Stimulated activated naive CD4-positive, alpha-beta T cell (primary cell): ENCODE measurements around the gene LRRC8D.

Experiments used
- DNase-seq, 6 experiments: peaks; one replicate each; lab custom pipeline; 2025; lab: John Stamatoyannopoulos, UW

Gene LRRC8D

DNA sequence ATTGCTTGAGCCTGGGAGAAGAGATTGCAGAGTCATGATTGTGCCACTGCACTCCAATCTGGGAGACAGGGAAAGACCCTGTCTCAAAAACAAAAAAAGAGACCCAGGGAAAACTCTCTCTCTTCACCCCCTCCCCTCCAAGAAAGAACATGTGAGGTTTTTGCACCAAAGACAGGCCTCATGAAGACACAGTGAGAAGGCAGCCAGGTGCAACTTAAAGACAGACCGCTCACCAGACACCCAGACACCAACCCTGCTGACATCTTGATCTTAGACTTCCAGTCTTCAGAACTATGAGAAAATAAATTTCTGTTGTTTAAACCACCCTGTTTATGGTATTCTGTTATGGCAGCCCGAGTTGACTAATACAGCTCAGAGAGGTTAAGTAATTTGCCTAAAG is 13.3 kb upstream of the LRRC8D start:
- DNase-seq = no peak

DNA sequence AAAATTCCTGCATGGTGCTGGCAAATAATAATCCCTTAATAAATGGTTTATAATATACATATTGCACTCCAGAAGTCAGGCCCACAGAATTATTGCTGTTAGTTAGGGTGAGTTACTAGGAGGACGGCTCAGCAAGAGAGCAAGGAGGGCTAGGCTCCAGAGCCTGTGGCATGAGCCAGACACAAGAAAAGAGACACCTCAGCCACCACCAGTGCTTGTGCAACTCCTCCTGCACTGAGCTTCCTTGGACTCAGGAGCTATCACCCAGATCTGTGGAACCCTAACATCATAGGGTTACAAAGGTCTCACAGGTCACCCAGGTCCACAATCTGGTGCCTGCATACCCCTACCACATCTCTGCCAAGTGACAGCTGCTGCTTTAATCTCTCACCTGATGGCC is 12.8 kb upstream of the LRRC8D start:
- DNase-seq = no peak

DNA sequence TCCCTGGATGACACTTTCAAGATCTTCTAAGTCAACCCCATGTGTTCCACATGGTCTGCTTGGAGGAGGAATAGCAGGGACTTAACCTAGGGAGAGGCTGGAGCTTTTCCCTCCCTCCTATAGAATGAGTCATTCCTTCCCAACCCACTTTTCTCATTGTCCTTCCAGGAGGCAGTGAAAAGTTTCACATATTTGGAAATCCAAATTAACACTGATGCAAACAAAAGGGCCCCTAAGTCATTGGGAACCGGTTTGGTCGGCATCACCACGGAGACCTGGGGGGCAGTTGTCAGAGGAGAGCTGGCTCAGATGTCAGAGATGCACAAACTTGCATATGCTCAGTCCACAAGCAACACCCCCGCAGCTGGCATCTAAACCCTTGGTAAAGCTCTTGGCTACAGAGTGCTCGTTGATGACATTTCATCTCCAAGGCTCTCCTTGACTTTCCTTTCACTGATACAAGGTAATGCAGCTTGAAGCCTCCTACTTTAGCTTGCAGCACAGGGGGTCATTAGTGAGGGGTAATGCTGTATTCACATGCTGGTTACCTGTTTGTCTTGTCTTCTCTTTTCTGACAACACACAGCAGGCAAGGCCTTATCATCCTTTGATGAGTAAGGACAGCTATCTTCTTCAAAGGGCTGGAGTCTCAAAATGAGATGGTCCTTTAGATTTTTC is 12.3 kb upstream of the LRRC8D start:
- no peak for DNase-seq

DNA sequence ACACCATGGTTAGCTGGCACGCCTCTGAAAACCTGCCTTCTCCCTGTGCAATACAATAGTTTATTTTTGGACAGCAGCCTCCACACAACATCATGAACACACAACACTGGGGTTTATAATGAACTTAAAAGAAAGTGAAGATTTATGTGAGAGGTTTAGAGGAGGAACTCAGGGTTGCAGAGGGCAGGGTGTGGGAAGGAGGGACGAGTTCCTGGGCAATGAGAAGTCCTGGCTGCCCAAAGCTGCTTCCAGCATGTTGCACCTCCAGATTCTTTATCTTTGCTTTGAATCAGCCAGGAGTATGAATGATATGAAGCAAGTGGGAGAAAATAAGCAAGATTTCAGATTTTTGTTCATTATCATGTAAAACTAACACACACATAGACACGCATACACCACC is 11.3 kb upstream of the LRRC8D start:
- DNase-seq = no peak

DNA sequence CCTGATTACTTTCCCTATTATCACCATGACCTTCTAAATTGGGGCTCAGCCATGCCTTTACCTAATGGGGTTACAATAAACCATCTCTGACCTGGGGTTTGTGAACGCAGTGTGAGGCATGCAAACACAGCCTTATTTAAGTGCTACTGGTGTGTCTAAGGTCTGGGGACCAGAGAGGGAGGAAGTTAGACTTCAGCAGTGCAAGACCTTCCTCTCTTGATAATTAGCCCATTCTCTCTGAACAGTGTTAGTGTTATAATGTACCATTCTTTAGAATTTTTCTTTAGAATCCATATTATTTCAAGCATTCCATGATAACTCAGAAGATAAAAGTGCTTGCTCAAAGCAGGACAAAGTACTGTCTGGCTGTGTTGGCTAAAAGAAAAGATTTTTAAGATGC is 10.5 kb upstream of the LRRC8D start:
- no peak for DNase-seq

DNA sequence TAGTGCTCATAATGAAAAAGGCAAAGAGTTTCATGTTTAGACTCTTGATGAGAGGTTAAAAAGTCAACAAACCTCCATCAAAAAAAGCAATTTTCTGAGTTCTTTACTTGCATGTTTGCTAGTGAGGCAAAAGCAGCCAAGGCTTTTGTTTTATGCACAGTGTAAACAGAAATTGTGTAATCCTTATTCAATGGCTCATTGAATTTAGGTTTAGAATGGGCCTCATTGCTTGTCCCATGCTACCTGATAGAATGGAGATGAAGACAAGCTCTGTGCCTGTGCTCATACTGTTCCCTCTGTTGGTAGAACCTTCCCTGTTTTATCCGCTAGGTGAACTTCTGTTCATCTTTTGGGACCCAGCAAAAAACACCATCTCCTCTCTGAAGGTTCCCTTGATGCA is 10.0 kb upstream of the LRRC8D start:
- DNase-seq = no peak

DNA sequence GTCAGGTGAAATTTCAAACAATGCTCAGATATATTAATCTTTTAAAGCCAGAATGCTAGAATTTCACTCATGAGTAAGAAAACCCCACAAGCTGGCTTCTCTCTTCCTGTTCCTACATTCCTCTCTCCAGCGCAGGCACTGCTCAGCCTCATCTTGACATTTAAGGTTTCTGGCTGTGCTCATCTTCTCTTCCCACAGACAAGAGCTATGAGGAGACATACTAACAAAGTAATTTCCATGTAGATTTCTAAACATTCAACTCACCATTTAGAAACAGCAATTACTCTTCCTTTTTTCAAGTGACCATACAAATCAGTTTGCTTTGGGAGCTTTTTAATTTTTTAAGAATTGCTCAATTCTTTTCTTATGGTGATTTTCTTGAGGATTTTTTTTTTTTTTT is 7.8 kb upstream of the LRRC8D start:
- no peak for DNase-seq

DNA sequence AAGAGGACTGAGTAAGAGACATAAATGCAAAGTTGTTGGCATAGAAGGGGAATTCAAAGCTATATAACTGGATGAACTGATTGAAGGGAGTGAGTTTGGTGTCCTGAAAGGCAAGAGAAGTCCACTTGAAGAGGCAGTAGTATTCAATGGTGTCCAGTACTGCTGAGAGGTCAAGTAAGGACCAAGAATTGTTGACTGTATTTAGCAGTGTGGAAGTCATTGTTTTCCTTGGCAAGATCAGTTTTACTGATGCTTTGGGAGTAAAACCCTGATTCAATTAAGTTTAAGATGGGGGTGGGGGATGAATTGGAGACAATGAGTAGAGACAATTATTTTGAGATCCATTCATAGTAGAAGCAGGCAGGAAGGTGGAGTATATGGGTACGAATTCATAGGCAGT is 5.8 kb upstream of the LRRC8D start:
- no peak for DNase-seq

DNA sequence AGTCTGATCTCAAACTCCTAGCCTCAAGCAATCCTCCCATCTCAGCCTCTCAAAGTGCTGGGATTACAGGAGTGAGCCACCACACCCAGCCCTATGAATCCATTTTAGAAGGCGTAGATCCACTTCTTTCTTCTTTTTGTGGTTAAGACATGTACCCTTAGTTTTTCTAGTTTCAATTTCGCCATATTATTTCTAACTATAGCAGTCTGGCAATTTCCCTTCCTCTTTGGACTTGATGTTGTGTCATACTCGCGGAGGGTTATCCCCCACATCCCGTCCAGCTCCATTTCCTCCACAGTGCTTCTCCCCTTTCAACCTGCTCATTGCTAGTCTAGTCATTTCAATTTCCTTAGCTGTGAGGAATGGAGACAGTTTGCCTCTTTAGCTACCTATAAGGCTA is 5.2 kb upstream of the LRRC8D start:
- DNase-seq = no peak

DNA sequence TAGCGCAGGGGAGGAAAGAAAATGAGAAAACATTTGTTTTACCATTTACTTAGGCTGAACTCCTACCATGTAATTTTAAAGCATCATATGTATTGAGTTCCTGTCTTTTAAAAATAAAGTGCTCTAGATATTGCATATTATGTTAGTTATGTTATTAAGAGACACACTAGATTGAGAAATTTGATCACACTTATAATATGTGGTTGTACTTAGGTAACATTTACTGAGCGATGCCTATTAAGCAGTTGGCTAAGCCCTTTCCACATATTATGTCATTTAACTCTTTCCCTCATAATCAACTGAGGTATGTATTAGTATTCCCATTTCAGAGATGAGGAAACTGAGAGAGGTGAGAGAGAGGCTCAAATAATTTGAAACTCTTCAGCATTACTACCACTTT is 4.5 kb upstream of the LRRC8D start:
- DNase-seq = no peak

DNA sequence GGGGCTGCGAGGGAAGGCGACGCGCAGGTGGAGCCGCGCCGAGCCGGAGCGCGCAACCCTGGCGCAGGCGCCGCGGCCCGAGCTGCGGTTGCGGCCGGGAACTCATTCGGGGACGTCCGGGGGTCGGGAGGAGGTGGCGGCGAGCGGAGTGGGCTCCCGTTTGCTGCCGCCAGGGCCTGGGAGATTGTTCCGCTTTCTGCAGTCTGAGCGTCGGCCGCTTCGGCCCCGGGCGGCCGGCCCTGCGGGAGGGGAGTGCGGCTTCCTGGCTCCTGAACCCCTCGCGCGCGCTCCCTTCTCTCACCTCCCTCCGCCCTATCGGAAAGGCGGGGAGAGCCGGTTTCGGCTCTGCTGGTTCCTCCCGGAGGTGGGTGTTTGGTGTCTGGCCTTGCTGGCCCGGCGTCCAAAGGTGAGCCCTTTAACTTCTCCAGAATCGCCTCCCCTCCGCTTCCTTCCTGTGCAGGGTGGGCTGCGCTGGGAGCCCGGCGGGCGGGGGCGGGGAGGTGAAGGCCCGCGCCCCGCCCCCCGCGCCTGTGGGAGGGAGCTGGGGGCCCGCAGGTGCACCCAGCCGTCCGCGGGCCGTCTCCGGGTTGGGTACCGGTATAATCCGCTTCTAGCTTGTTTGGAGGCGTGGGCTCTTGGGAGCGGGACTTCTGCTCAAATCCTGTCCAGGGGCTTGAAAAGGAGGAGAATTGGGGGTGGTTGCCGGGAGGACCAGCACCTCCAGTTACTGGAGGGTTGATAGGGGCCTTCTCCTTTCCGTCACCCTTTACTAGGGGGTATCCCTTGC is 683 bp downstream of the LRRC8D start:
- peak; percentile 52 to 74 (median 70) for DNase-seq

DNA sequence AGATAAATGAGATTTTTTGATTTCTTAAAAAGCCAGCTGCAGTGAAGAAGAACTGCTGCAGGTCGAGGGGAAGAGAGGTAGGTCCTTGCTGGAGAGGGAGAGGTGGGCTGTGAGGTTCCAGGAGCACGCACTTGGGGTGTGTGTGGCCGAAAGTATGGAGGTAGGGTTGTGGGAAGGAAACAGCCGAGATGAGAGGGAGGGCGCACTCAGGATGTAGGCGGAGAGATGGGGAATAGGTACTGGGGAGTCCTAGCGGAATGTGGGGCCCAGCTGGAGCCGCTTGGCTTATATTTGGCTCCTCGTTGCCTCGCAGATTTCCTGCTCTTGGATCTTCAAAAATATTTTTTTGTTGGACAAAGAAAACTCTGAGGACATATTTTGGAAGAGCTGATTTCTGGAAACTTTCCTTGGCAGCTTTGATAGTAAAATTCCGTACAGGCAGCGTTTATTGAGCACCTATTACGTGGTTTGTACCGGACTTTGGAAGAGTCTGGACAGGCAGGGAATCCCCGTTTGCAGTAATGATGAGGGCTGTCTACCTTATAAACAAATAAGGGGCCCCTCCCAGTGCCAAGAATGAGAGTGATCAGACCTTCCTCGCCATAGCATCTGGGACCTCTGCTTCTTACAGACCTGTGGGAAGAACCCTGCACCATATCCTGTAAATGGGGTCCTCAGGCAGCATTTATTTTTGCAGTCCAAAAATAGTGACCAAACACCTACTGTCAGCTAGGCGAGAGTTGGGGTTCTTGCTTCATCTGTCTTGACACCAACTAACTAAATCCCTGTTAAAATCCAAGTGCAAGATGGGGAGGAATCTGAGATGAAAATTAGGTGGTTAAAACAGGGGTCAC is 1.5 kb downstream of the LRRC8D start:
- DNase-seq = no peak

DNA sequence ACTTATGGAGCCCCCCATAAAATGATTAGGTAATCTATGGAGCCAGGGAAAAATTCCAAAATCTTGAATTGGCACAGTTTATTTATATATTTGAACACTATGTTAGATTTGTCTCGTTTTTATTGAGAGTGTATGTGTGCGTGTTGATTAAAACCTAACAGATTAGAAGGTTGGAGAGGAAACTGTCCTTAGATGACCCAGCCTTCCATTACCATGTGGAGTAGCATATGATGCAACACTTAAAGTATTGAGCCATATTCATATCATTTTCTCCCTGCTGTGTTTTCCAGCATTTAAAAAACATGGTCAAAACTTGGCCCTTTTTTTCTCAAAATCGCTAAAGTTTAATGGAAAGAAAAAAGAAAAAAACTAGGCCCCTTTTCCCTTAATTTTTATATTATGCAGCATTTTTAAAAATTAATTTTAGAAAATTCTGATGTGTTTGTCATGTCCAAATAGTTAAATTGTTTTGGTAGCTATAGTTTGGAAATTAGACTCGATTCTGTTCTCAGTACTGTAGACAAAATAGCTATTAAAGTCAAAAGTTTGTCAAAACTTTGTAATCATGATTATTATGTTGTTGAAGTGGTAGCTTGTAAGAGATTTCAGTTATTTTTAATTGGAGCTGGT is 2.3 kb downstream of the LRRC8D start:
- DNase-seq = no peak

DNA sequence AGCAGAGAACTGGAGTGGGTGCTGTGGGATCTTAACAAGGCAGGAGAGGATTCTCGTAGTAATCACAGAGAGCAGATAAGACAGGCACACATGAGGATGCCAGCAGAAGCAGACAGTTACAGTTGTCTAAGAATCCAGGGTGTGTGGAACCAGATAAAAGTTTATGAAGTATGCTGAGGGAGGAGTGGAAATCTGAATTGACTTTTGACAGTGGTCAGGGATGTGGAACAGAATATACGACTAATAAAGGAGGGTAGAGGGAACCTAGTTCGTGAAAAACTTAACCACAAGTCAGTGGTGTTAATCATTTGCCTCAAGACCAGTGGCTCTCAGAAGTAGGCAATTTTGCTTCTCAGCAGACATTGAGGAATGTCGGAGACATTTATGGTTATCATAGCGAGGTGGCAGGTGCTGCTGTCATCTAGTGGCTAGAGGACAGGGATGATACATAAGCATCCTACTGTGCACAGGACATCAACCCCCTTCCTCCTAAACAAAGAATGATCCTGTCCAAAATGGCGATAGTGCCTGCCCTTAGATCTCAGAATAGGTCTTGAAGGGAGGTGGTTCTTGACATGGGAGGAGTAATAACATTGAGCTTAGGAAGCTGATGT is 3.0 kb downstream of the LRRC8D start:
- no peak for DNase-seq

DNA sequence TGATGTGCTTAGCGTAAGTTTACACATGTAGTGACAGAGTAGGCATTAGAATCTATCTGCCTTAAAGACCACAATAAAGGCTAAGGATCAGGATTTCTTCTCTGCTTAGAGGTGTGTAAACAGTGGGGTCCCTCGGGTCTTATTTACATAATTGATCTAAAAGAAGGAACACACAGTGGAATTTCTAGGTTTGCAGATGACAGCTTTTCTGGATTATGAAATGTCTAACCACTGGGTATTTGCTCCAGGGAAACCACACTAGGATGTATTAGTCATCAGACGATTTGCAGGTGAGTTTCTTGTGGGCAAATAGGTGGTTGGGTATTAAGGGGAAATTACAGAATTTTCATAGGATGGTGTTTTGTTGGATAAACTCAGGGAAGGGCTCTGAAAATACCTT is 5.8 kb downstream of the LRRC8D start:
- no peak for DNase-seq

DNA sequence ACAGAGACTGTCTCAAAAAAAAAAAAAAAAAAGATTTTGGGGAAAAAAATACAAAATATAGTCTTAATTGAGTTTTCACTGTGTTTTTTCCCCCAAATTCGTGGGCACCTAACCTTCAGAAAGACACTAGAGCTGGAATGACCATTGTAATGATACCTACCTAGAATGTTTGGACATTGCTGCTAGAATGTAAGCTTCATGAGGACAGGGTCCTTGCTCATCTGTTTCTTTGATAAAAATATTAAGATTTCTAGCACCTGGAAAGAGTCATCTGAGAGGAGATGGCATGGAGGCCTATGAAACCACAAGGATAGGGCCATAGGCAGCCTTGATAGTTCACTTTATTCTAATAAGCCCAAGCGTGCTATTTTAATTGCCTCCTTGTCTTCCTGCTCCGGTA is 6.5 kb downstream of the LRRC8D start:
- DNase-seq = no peak

DNA sequence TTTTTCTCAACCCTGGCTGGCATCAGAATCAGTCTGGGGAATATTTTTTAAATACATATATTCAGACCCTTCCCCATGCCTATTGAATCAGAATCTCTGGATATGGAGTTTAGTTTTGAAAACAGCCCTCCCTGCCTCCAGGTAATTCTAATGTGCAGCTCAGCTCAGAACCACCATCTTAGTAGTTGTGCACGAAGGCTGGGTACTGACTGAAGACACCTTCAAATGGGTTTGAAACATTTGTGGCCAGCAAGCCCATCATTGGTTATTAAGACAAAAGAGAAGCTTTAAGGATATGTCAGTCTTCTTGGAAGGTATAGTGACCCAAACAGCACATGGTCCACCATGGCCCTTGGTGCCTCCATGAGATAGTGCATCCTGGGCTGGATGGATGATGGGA is 7.1 kb downstream of the LRRC8D start:
- no peak for DNase-seq

DNA sequence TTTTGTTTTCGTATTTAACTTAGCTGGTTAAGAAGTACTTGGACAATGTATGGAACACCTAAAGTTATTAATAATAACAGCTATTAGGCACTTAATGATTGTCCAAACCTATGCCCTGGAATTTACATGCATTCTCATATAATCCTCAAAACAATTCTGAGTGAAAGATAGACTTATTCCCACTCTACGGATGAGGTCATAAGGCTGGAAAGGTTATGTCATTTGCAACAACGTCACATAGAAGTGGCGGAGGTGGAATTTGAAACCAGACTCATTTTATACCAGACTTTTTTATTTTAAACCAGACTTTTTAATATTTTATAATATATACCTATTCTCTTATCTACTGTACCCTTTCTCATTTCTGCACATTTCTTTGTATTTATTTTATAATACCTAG is 8.4 kb downstream of the LRRC8D start:
- no peak for DNase-seq

DNA sequence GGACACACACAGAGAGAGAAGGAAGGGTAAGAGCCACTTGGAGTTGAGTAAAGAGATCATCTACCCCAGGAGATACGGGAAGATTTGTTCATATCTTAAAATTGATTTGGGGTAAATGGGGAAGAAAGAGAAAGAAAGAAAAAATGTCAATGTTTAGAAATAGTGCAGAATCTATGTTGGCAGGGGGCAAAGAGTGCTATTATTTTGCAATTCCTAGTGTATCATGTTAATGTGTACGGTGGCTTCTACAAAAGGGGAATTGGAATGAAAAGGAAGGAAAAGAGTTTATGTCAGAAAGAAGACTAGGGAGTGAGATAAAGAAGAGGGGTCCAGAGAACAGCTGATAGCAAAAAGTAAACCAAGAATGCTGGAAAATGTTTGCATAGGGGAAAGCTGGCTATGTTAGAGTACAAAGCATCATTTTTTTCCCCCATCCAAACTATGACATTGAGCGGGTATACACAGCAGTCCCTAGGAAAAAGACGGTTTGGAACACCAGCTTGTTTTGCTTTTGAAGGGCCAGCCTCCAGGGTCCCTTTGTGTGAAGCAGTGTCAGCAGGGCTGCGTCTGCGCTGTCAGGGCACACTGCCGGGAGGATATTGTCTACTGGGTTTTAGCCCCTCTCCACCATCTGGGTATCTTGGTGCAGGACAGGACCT is 10.8 kb downstream of the LRRC8D start:
- DNase-seq = no peak

DNA sequence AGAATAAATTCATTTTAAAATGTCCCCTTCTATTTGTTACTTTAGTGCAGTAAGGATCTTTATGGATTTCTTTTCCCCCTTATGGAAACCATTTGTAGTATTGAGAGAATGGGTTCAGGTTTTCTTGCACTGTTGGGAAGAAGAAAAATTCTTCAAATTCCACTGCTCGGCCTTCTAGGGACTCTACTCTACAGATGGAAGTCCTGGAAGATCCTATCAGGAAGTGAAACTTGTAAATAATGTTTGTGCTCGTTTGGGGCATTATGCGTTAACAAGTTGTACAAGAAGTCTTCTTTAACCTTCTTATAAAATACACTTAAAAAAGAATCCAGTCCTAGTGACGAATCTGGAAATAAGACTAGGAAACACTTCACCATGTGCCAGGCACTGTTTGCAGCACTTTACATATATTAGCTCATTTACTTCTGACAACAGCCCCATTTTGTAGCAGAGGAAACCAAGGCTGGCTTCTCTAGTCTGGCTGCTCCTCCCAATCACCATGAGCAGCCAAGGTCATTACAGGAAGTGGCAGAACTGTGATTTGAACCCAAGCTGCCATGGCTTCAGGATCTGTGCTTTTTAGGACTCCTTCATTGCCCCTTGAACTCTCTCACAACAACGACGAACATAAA is 11.8 kb downstream of the LRRC8D start:
- no peak for DNase-seq
